Esophagus squamous epithelium (tissue), 5 donors: Measurements from ENCODE around the gene SLC16A5. TPM values are rescaled to one million over a fixed set of nuclear protein-coding genes. Genes with fewer than 3 reads are reported as not detected.
A peak's percentile ranks its signal among the peaks of the same experiment; 100 is the strongest.

ENCODE experiments used
- DNase-seq: peaks from one replicate; lab custom pipeline; 2025; lab: John Stamatoyannopoulos, UW
- H3K27ac ChIP-seq, 4 donors: fragments of 200-600 bp; sonication (generic); one replicate each; pipeline ENCODE4 v1.5.1; 2016 to 2019; ENCODE audit warnings: mild to moderate bottlenecking in 1 of 4
- H3K27me3 ChIP-seq, 4 donors: fragments of 200-600 bp; sonication (generic); 1 replicate in 3 of 4; 2 replicates in 1 of 4; pipeline versions ENCODE4 v1.5.1 to v1.6.0; 2017 to 2021; ENCODE audit warnings: antibody characterized with exemption in 1 of 4
- H3K36me3 ChIP-seq, 3 donors: fragments of 200-600 bp; sonication (generic); one replicate each; pipeline ENCODE4 v1.5.1; 2016 to 2019
- H3K4me1 ChIP-seq, 3 donors: fragments of 200-600 bp; sonication (generic); one replicate each; pipeline ENCODE4 v1.5.1; 2017 to 2019
- H3K4me3 ChIP-seq, 4 donors: fragments of 200-600 bp; sonication (generic); 1 replicate in 3 of 4; 2 replicates in 1 of 4; pipeline ENCODE4 v1.5.1; 2016 to 2019; ENCODE audit warnings: mild to moderate bottlenecking in 2 of 4, moderate library complexity in 1 of 4
- H3K9me3 ChIP-seq, 3 donors: fragments of 200-600 bp; sonication (generic); one replicate each; pipeline ENCODE4 v1.5.1; 2016 to 2019
- POLR2A ChIP-seq, 4 donors: fragments of 450-650 bp; IDR thresholded peaks; one replicate each; pipeline ENCODE4 v1.6.1; 2017; ENCODE audit warnings: antibody characterized with exemption in 4 of 4, mild to moderate bottlenecking in 4 of 4, moderate library complexity in 3 of 4
- WGBS, 2 donors: methylation state at CpG; one replicate each; pipeline ENCODE4 v1.1.5; 2018; 5-methylcytosine and 5-hydroxymethylcytosine counted together
- intact Hi-C: fragments of 100-400 bp; cut with DNase I; formaldehyde crosslinking; loops from one replicate; pipeline ENCODE4 v1.15.0; 2022
- total RNA-seq, 4 donors: library from RNA; depleted of rRNA; stranded (reverse); fragments of >200 nt; gene quantifications; one replicate each; pipeline ENCODE4 v1.1.0, GENCODE V29; 2016
- TF ChIP-seq, protein P1 (sequence below), 6 experiments: fragments of 450-650 bp in 4 of 6; fragments of 200-600 bp in 2 of 6; sonication (generic) in 2 of 6; IDR thresholded peaks; one replicate each; pipeline ENCODE4 v1.5.1; 2016 to 2019; ENCODE audit warnings: antibody characterized with exemption in 6 of 6, mild to moderate bottlenecking in 4 of 6, moderate library complexity in 4 of 6
- donor health status: DM: yes; HTN: yes; CAD: no.

The SLC16A5 gene
- total RNA-seq, 4 donors from 2014 or later = 13.4 to 22.9 (median 17.4) TPM

- Histone ChIP-seq H3K9me3 (no peaks in the 10 kb centered on the region), H3K36me3 (peaks cover 0 to 18% (median 4%) of the 10 kb centered on the region in 3 donors), H3K4me3 (no peak overlapping the region), H3K27ac (no peak overlapping the region), H3K4me1 (peaks cover 16 to 32% (median 18%) of the 10 kb centered on the region in 3 donors), H3K27me3 (no peaks in the 10 kb centered on the region)
- intact Hi-C loops = loop anchor here (10.0 kb wide), 1 partner anchor 143 kb away; no protein-coding TSS in a partner anchor
- TF ChIP-seq, protein P1, sequence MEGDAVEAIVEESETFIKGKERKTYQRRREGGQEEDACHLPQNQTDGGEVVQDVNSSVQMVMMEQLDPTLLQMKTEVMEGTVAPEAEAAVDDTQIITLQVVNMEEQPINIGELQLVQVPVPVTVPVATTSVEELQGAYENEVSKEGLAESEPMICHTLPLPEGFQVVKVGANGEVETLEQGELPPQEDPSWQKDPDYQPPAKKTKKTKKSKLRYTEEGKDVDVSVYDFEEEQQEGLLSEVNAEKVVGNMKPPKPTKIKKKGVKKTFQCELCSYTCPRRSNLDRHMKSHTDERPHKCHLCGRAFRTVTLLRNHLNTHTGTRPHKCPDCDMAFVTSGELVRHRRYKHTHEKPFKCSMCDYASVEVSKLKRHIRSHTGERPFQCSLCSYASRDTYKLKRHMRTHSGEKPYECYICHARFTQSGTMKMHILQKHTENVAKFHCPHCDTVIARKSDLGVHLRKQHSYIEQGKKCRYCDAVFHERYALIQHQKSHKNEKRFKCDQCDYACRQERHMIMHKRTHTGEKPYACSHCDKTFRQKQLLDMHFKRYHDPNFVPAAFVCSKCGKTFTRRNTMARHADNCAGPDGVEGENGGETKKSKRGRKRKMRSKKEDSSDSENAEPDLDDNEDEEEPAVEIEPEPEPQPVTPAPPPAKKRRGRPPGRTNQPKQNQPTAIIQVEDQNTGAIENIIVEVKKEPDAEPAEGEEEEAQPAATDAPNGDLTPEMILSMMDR (IDR thresholded peaks at IDR 0.05) = no peak
- TF ChIP-seq POLR2A (IDR thresholded peaks at IDR 0.05) = no peak
- 80% methylated on average over 2 of the region's 2 CpGs; no CpG with 5 or more reads in 1 of the 2 donors for WGBS, 2 donors
- no peak for DNase-seq
These were observed 20.4 kb downstream of the SLC16A5 start for GRCh38 chr17:75108193-75108592.

- H3K36me3 ChIP-seq = peaks cover 0 to 14% (median 3%) of the 10 kb centered on the region in 3 donors
- peaks cover 18 to 40% (median 22%) of the 10 kb centered on the region in 3 donors for H3K4me1 ChIP-seq
- no peak for DNase-seq
- WGBS, 2 donors = 2 to 7% methylated on average over 13 to 17 of the region's 22 CpGs
- no peaks in the 10 kb centered on the region for H3K27me3 ChIP-seq
- H3K4me3 ChIP-seq = peak overlapping the region; percentile 73 to 91 (median 89)
- peak overlapping the region in 3 of 4 donors; percentile 73 to 92 (median 91) for H3K27ac ChIP-seq
- no peaks in the 10 kb centered on the region for H3K9me3 ChIP-seq
- intact Hi-C loops = loop anchor here (10.0 kb wide), 1 partner anchor 144 kb away; no protein-coding TSS in a partner anchor
- TF ChIP-seq, protein P1 (IDR thresholded peaks at IDR 0.05) = no peak
- TF ChIP-seq POLR2A (IDR thresholded peaks at IDR 0.05) = no peak
These were observed 21.3 kb downstream of the SLC16A5 start for GRCh38 chr17:75109046-75109406.

DNA sequence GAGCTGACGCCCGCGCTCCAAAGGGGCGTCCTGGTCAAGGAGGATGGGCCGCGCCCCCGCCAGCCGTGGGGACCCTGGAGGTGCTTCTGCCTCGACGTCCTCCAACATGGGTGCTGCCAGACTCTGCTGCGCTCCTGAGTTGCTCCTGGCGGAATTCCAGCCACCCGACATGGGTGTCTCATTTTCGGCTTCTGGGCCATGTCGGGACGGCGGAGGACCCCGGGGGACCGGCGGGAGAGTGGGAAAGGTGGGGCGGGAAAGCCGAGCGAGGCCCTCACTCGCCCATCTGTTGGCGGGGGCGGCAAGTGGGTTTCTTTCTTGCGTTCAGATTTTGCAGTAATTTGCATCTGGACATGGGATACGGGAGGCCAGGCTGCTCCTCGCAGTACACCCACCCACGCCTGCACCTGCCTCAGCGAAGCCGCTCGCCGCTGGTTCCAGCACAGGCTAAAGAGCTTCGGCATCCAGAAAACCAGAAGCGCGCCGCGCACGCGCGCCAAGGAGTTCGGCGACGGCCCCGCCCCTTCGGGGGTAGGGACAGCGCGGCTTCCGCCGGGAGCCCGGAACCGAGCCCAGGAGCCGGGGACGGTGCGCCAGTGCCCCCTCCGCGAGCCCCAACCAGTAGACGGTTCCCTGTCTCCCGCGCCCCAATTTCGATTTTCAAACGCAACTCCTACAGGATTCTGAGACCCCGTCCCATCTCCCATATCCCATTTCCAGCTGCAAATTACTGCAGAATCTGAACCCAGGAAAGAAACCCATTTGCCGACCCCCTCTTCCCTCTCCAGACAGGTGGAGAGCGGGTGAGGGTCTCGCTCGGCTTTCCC is 21.9 kb downstream of the SLC16A5 start, which contains the start of gene ARMC7:
ARMC7 (plus strand) TSS at position 563 of the 827 bp plus-strand sequence. CDS start 320 bp downstream, outside the sequence.
- no peaks in the 10 kb centered on the region for H3K9me3 ChIP-seq
- TF ChIP-seq, protein P1 (IDR thresholded peaks at IDR 0.05) = peak in 1 of 6 experiments; percentile 12
- TF ChIP-seq POLR2A (IDR thresholded peaks at IDR 0.05) = peak in 2 of 4 donors; percentile 75 to 79
- H3K4me3 ChIP-seq = peak within 1 kb of the TSS; percentile 73 to 91 (median 89)
- H3K36me3 ChIP-seq = peaks cover 0 to 8% (median 0%) of the 10 kb centered on the region in 3 donors
- no peaks in the 10 kb centered on the region for H3K27me3 ChIP-seq
- H3K27ac ChIP-seq = peak within 1 kb of the TSS; percentile 73 to 92 (median 90)
- 0% methylated on average over 8 to 18 of the region's 68 CpGs for WGBS, 2 donors
- peak; percentile 30 for DNase-seq
- intact Hi-C loops = loop anchor here (5.0 to 10.0 kb wide), 2 partner anchors 93 to 145 kb away; no protein-coding TSS in a partner anchor
- H3K4me1 ChIP-seq = peaks cover 18 to 46% (median 25%) of the 10 kb centered on the region in 3 donors

- 12 to 15% methylated on average over 24 to 32 of the region's 40 CpGs for whole genome bisulfite sequencing, 2 donors
- peak overlapping the region; percentile 73 to 91 (median 89) for H3K4me3 ChIP-seq
- H3K27ac ChIP-seq = peak overlapping the region; percentile 73 to 92 (median 90)
- H3K36me3 ChIP-seq = peaks cover 0 to under 1% (median 0%) of the 10 kb centered on the region in 3 donors
- TF ChIP-seq, protein P1 (IDR thresholded peaks at IDR 0.05) = no peak
- TF ChIP-seq POLR2A (IDR thresholded peaks at IDR 0.05) = no peak
- H3K4me1 ChIP-seq = peaks cover 20 to 53% (median 33%) of the 10 kb centered on the region in 3 donors
- H3K9me3 ChIP-seq = no peaks in the 10 kb centered on the region
- no peak for DNase-seq
- intact Hi-C loops = loop anchor here (5.0 kb wide), 1 partner anchor 92 kb away; no protein-coding TSS in a partner anchor
- no peaks in the 10 kb centered on the region for H3K27me3 ChIP-seq
These were observed 22.6 kb downstream of the SLC16A5 start for GRCh38 chr17:75110234-75110937.
